ENCODE data around the gene CALCB.

CALCB gene

GRCh38 chr11:15123849-15124248 lies 50.5 kb downstream of the CALCB start:
- no peak for DNase-seq

DNA sequence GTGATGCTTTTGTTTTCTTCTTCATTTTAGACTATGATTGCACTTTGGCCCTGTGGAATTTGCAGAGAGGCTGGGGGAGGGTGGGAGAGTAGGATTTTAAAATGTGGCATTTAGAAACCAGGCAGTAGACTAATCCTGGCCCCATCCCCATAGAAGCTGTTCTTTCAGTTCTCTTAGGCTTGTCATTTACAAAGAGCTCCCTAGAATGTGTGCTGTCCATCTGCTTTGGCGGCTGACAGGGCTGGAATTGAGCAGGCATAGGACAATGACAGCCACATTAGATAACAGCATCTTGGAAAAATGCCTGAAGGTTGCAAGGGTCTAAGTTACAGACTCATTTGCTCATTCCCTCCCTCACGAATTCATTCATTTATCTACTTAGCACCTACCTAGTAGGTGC lies 51.1 kb downstream of the CALCB start:
- DNase-seq: no peak

- DNase-seq: no peak
Observed at GRCh38 chr11:15127341-15127740, 53.9 kb downstream of the CALCB start.
